ENCODE data around the gene HPN. TPM values are rescaled to one million over a fixed set of nuclear protein-coding genes. Genes with fewer than 3 reads are reported as not detected.
A peak's percentile ranks its signal among the peaks of the same experiment; 100 is the strongest.

HPN gene
- total and polyA plus RNA-seq, 9 donors = 0.42 to 21.1 (median 2.9) TPM; not detected in 1

GRCh38 chr19:35042056-35042730 is 672 bp downstream of the HPN start:
- WGBS, 3 donors = 50 to 57% (median 57%) methylated on average over 14 of the region's 14 CpGs
- Histone ChIP-seq H3K9me3 (no peaks in the 10 kb centered on the region), H3K27me3 (no peaks in the 10 kb centered on the region), H3K4me3 (no peak overlapping the region), H3K27ac (peak overlapping the region; percentile 33 to 82), H3K36me3 (no peaks in the 10 kb centered on the region), H3K4me1 (ENCODE audit: insufficient read depth) (peaks cover 18% of the 10 kb centered on the region)
- intact Hi-C loops (cut with DNase I) = no loop called here
- DNase-seq = peak in 3 of 5 donors; percentile 35 to 68 (median 56)
- TF ChIP-seq CTCF (IDR thresholded peaks at IDR 0.05) (no peak), EP300 (IDR thresholded peaks at IDR 0.05) (no peak), POLR2A (IDR thresholded peaks at IDR 0.05) (no peak)

GRCh38 chr19:35042954-35043604 is 1.6 kb downstream of the HPN start:
- no peaks in the 10 kb centered on the region for H3K9me3 ChIP-seq
- no peak for DNase-seq
- H3K27me3 ChIP-seq = no peaks in the 10 kb centered on the region
- TF ChIP-seq POLR2A (IDR thresholded peaks at IDR 0.05) = no peak
- no peak for TF ChIP-seq EP300 (IDR thresholded peaks at IDR 0.05)
- no peak for TF ChIP-seq CTCF (IDR thresholded peaks at IDR 0.05)
- H3K4me1 ChIP-seq (ENCODE audit: insufficient read depth) = peaks cover 18% of the 10 kb centered on the region
- H3K36me3 ChIP-seq = no peaks in the 10 kb centered on the region
- H3K27ac ChIP-seq = no peak overlapping the region
- H3K4me3 ChIP-seq = no peak overlapping the region
- intact Hi-C loops (cut with DNase I) = no loop called here
- WGBS, 3 donors = 84 to 91% (median 86%) methylated on average over 14 of the region's 14 CpGs

GRCh38 chr19:35043906-35044305 is 2.4 kb downstream of the HPN start:
- no peaks in the 10 kb centered on the region for H3K9me3 ChIP-seq
- H3K4me3 ChIP-seq = no peak overlapping the region
- WGBS, 3 donors = 79 to 88% (median 82%) methylated on average over 14 of the region's 14 CpGs
- H3K27me3 ChIP-seq = no peaks in the 10 kb centered on the region
- TF ChIP-seq CTCF (IDR thresholded peaks at IDR 0.05) (no peak), POLR2A (IDR thresholded peaks at IDR 0.05) (no peak), EP300 (IDR thresholded peaks at IDR 0.05) (no peak)
- peak in 1 of 5 donors; percentile 14 for DNase-seq
- H3K27ac ChIP-seq = no peak overlapping the region
- H3K4me1 ChIP-seq (ENCODE audit: insufficient read depth) = peaks cover 18% of the 10 kb centered on the region
- no peaks in the 10 kb centered on the region for H3K36me3 ChIP-seq
- intact Hi-C loops (cut with DNase I) = no loop called here

GRCh38 chr19:35044317-35045117 is 3.0 kb downstream of the HPN start:
- Histone ChIP-seq H3K4me1 (ENCODE audit: insufficient read depth) (peaks cover 18% of the 10 kb centered on the region), H3K4me3 (no peak overlapping the region), H3K9me3 (no peaks in the 10 kb centered on the region), H3K36me3 (no peaks in the 10 kb centered on the region), H3K27ac (no peak overlapping the region), H3K27me3 (no peaks in the 10 kb centered on the region)
- DNase-seq = peak in 3 of 5 donors; percentile 50 to 69 (median 59)
- 59 to 63% (median 60%) methylated on average over 9 of the region's 9 CpGs for WGBS, 3 donors
- TF ChIP-seq CTCF (IDR thresholded peaks at IDR 0.05) (peak; percentile 37 to 68 (median 41)), EP300 (IDR thresholded peaks at IDR 0.05) (no peak), POLR2A (IDR thresholded peaks at IDR 0.05) (no peak)
- intact Hi-C loops (cut with DNase I) = no loop called here
